ENCODE measurements around the gene SDK1.

Gene SDK1

DNA sequence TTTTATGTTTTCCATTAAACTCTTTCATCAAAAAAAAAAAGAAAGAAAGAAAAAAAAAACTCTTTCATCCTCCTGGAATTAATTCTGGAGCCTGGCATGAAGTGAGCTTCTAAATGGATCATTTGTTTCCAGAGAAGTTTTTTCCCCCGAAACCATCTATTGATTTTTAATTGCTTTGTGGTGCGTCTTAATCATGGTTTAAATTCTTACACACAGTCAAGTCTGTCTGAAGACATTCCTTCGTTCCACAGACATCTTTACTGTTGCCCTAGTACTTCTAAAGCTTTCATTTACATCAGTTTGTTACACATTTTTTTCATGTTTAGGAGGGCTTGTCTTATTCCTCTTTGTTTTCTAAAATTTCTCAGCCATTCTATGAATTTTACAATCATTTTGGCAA, 887.6 kb downstream of the SDK1 start:
- DNase-seq (ENCODE audit: low spot score) (no peak), ATAC-seq (ENCODE audit: low read depth) (no peak)
- Histone ChIP-seq H3K4me3 (ENCODE audit: severe bottlenecking) (no peak overlapping the region), H3K4me1 (ENCODE audit: insufficient read depth, poor library complexity, severe bottlenecking) (peaks cover 12% of the 10 kb centered on the region), H3K27me3 (ENCODE audit: insufficient read depth, poor library complexity, severe bottlenecking) (no peaks in the 10 kb centered on the region), H3K36me3 (ENCODE audit: low read depth) (no peaks in the 10 kb centered on the region), H3K27ac (ENCODE audit: poor library complexity, severe bottlenecking) (peak overlapping the region; percentile 45), H3K9me3 (ENCODE audit: severe bottlenecking) (peaks cover 2% of the 10 kb centered on the region)
- TF ChIP-seq, protein P1, sequence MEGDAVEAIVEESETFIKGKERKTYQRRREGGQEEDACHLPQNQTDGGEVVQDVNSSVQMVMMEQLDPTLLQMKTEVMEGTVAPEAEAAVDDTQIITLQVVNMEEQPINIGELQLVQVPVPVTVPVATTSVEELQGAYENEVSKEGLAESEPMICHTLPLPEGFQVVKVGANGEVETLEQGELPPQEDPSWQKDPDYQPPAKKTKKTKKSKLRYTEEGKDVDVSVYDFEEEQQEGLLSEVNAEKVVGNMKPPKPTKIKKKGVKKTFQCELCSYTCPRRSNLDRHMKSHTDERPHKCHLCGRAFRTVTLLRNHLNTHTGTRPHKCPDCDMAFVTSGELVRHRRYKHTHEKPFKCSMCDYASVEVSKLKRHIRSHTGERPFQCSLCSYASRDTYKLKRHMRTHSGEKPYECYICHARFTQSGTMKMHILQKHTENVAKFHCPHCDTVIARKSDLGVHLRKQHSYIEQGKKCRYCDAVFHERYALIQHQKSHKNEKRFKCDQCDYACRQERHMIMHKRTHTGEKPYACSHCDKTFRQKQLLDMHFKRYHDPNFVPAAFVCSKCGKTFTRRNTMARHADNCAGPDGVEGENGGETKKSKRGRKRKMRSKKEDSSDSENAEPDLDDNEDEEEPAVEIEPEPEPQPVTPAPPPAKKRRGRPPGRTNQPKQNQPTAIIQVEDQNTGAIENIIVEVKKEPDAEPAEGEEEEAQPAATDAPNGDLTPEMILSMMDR (IDR thresholded peaks at IDR 0.05; ENCODE audit: poor library complexity, severe bottlenecking), result no peak

DNA sequence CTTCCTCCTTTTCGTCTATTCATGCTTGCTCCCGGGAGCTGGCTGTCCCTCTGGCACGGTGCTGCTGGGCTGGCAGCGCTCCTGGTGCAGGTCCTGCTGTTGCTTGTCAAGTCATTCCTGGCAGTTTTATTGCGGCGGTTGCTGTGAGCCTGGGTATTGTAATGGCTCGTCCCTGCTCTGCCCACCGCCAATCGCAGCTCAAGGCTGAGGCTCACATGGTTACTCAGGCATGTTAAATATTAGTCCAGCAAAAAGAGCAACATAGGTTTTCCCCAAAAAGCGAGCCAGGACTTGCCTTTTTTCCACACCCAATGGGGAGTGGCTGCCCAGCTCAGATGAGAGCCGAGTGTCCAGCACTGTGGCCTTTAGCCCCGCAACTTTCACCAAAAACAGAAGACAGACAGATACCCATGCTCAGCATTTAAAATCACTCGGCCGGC, 888.1 kb downstream of the SDK1 start:
- TF ChIP-seq, protein P1 (IDR thresholded peaks at IDR 0.05; ENCODE audit: poor library complexity, severe bottlenecking), result no peak
- DNase-seq (ENCODE audit: low spot score) (peak; percentile 84), ATAC-seq (ENCODE audit: low read depth) (peak; percentile 98)
- Histone ChIP-seq H3K4me1 (ENCODE audit: insufficient read depth, poor library complexity, severe bottlenecking) (peaks cover 12% of the 10 kb centered on the region), H3K4me3 (ENCODE audit: severe bottlenecking) (no peak overlapping the region), H3K27me3 (ENCODE audit: insufficient read depth, poor library complexity, severe bottlenecking) (no peaks in the 10 kb centered on the region), H3K27ac (ENCODE audit: poor library complexity, severe bottlenecking) (peak overlapping the region; percentile 45), H3K36me3 (ENCODE audit: low read depth) (no peaks in the 10 kb centered on the region), H3K9me3 (ENCODE audit: severe bottlenecking) (peaks cover 2% of the 10 kb centered on the region)

GRCh38 chr7:4190010-4190981, 889.2 kb downstream of the SDK1 start:
- Histone ChIP-seq H3K27me3 (ENCODE audit: insufficient read depth, poor library complexity, severe bottlenecking) (no peaks in the 10 kb centered on the region), H3K9me3 (ENCODE audit: severe bottlenecking) (peaks cover 2% of the 10 kb centered on the region), H3K36me3 (ENCODE audit: low read depth) (no peaks in the 10 kb centered on the region), H3K4me3 (ENCODE audit: severe bottlenecking) (no peak overlapping the region), H3K27ac (ENCODE audit: poor library complexity, severe bottlenecking) (peak overlapping the region; percentile 45), H3K4me1 (ENCODE audit: insufficient read depth, poor library complexity, severe bottlenecking) (peaks cover 12% of the 10 kb centered on the region)
- TF ChIP-seq, protein P1 (IDR thresholded peaks at IDR 0.05; ENCODE audit: poor library complexity, severe bottlenecking), result no peak
- ATAC-seq (ENCODE audit: low read depth) (no peak), DNase-seq (ENCODE audit: low spot score) (no peak)

DNA sequence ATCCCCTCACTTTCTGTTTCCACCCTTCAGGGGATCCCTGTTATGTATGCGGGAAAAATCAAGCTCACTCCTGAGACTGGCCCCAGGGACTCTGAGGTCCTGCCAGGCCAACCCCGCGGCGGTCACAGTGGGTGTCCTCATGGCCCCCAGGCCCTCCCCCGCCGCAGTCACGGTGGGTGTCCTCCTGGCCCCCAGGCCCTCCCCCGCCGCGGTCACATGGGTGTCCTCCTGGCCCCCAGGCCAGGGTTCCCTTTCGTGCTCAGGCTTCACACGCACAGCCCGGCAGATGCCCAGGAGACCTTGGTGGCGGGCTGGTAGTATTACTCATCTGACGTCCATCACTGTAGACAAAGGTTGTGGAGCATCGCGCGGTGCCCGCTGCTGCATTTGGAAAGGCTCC, 890.0 kb downstream of the SDK1 start:
- Histone ChIP-seq H3K27me3 (ENCODE audit: insufficient read depth, poor library complexity, severe bottlenecking) (no peaks in the 10 kb centered on the region), H3K36me3 (ENCODE audit: low read depth) (no peaks in the 10 kb centered on the region), H3K9me3 (ENCODE audit: severe bottlenecking) (peaks cover 2% of the 10 kb centered on the region), H3K4me1 (ENCODE audit: insufficient read depth, poor library complexity, severe bottlenecking) (peaks cover 12% of the 10 kb centered on the region), H3K27ac (ENCODE audit: poor library complexity, severe bottlenecking) (no peak overlapping the region), H3K4me3 (ENCODE audit: severe bottlenecking) (no peak overlapping the region)
- TF ChIP-seq, protein P1 (IDR thresholded peaks at IDR 0.05; ENCODE audit: poor library complexity, severe bottlenecking), result no peak
- DNase-seq (ENCODE audit: low spot score) (no peak), ATAC-seq (ENCODE audit: low read depth) (no peak)

- Histone ChIP-seq H3K36me3 (ENCODE audit: low read depth) (no peaks in the 10 kb centered on the region), H3K27ac (ENCODE audit: poor library complexity, severe bottlenecking) (no peak overlapping the region), H3K4me3 (ENCODE audit: severe bottlenecking) (no peak overlapping the region), H3K27me3 (ENCODE audit: insufficient read depth, poor library complexity, severe bottlenecking) (no peaks in the 10 kb centered on the region), H3K9me3 (ENCODE audit: severe bottlenecking) (peaks cover 2% of the 10 kb centered on the region), H3K4me1 (ENCODE audit: insufficient read depth, poor library complexity, severe bottlenecking) (peaks cover 12% of the 10 kb centered on the region)
- no peak for DNase-seq (ENCODE audit: low spot score)
- ATAC-seq (ENCODE audit: low read depth), result no peak
- TF ChIP-seq, protein P1 (IDR thresholded peaks at IDR 0.05; ENCODE audit: poor library complexity, severe bottlenecking), result no peak
These were observed 890.5 kb downstream of the SDK1 start for GRCh38 chr7:4191525-4191924.

All from RWPE2 (cell line).